NCI-H774 (cell line): ENCODE data around the gene ALDH16A1.

ENCODE experiments used
- DNase-seq: peaks from one replicate; lab custom pipeline; 2025; lab: John Stamatoyannopoulos, UW

Gene ALDH16A1

GRCh38 chr19:49488863-49489537 is 36.0 kb downstream of the ALDH16A1 start:
- DNase-seq: no peak

DNA sequence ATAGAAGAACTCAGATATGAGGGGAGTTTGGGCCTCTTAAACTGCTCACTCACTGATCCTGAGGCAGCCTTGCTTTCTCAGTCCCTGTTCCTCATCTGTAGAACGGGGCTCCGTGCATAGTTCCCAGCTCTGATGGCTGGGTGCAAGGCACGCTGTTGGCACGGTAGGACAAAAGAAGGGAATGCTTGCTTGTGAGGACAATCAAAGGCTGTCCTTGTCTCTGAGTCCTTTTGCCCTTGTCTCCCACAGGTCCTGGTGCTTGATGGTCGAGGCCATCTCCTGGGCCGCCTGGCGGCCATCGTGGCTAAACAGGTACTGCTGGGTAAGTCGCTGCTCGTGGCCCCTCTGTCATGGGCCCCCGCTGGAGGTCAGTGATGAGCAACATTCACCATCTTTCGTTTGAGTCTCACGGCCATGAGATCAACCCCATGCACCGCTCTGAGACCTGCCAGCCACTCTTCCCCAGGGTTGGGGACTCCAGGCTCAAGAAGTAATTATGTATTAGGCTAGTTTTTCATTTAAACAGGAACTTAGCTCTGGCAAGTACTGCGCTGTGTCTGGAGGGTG is 36.7 kb downstream of the ALDH16A1 start:
- no peak for DNase-seq

DNA sequence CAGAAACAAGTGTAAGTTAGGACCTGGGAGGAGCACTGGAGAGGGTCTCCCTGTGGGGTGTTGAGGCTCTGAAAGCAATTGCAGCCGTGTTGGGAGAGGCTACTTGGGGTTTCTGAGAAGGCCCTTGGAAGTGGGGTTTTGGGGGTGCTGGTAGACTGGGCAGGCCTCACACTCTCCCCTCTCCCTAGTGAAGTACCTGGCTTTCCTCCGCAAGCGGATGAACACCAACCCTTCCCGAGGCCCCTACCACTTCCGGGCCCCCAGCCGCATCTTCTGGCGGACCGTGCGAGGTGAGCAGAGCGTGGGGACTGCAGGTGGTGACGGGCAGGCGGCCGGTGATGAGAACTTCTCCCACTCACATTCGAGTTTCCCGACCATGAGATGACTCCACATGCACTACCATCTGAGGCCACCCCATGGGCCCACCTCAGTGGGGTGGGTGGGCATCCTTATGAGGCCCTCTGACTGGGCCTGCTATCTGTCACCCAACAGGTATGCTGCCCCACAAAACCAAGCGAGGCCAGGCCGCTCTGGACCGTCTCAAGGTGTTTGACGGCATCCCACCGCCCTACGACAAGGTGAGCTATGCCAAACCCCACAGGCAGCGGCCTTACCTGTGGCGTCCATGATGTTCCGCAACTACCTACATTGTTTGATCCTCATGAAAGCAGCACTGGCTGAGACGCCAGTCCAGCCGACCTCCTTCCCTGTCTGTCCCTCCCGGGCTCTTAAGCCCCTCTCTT is 37.4 kb downstream of the ALDH16A1 start:
- no peak for DNase-seq

DNA sequence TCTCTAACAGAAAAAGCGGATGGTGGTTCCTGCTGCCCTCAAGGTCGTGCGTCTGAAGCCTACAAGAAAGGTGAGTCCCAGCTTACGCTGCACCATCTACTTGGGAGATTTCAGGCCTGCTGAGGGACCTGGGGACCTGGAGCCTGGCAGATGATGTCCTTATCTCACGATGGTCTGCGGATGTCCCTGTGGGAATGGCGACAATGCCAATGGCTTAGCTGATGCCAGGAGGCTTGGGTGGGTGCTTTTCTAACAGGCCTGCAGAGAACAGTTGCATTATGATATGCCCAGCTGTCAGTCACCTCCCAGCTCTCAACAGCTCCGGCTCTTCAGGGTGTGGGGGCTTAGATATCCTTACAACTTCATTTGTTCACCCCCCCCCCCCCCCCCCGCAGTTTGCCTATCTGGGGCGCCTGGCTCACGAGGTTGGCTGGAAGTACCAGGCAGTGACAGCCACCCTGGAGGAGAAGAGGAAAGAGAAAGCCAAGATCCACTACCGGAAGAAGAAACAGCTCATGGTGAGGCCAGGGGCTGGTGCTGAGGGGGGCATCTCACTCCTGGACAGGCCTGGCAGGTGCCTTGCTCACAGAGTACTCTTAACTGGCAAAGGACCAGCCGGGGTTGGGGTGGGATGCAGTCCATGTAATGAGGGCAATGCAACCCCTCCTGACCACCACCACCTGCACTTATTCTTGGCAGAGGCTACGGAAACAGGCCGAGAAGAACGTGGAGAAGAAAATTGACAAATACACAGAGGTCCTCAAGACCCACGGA is 38.2 kb downstream of the ALDH16A1 start:
- no peak for DNase-seq

DNA sequence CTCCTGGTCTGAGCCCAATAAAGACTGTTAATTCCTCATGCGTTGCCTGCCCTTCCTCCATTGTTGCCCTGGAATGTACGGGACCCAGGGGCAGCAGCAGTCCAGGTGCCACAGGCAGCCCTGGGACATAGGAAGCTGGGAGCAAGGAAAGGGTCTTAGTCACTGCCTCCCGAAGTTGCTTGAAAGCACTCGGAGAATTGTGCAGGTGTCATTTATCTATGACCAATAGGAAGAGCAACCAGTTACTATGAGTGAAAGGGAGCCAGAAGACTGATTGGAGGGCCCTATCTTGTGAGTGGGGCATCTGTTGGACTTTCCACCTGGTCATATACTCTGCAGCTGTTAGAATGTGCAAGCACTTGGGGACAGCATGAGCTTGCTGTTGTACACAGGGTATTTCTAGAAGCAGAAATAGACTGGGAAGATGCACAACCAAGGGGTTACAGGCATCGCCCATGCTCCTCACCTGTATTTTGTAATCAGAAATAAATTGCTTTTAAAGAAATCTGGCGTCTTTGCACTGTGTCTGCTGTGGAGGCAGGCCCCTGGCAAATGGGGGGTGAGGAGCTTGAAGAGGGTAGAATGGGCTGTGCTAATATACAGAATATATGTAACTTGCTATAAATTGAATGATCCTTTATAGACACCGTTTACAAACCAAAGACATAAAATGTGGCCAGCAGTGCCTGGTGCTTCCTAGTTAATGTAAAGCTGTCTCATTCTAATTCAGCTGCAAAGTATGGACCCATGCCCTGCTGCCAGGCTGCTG is 39.0 kb downstream of the ALDH16A1 start:
- DNase-seq: no peak

- no peak for DNase-seq
These were observed 39.8 kb downstream of the ALDH16A1 start for GRCh38 chr19:49492573-49493405.

DNA sequence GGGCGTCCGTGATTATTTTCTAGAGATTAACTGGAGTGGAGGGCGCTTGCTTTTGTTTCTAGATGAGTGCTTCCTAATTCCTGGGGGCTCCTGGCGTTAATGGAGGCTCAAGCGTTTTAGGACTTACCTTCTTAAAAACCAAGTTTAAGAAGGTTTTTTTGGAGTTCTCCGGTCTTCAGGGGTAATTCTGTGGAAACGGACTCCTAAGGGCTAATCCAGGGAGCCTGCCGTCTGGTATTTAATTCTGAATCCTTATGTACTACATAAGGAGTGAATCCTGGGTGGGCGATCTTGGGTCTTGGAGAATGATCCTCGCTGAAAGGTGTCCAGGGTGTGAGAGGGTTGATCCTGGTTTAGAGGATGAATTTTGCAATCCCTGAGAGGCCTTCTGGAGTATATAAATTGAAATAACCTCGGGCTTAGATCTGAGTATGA is 43.6 kb downstream of the ALDH16A1 start:
- no peak for DNase-seq

DNA sequence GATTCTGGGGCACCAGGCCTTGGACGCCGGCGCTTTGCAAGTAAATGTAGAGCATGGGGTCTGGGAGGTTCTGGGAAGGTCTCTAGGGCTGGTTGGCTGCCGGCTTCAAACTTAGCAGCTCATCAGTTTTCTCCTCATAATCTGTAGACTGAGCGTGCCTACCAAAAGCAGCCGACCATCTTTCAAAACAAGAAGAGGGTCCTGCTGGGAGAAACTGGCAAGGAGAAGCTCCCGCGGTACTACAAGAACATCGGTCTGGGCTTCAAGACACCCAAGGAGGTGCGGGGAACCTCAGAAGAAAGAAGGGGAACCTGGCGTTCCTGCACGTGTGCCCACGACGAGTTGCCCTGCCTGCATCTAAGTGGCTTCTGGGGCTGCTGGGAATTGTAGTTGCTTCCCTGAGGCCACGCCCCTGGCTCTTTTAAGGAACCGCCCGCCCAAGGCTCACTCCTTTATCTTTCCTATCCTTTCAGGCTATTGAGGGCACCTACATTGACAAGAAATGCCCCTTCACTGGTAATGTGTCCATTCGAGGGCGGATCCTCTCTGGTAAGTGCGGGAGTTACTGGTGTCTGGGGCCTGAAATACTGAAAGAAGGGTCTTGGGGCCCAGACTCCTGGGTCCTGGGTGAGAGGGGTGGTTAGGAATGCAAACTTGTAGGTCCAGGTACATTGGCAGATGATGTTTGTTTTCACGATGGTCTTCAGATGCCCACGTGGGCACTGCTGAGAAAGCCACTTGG is 44.2 kb downstream of the ALDH16A1 start:
- DNase-seq: peak; percentile 10

DNA sequence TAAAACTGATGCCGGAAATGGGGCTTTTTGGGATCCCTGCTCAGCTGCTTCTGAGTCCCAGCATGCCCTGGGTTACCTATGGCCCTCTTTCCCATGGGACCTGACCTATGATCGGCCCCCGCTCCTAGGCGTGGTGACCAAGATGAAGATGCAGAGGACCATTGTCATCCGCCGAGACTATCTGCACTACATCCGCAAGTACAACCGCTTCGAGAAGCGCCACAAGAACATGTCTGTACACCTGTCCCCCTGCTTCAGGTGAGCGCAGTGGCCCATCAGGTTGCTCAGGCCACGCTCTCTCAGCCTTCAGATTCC is 44.7 kb downstream of the ALDH16A1 start:
- no peak for DNase-seq

DNA sequence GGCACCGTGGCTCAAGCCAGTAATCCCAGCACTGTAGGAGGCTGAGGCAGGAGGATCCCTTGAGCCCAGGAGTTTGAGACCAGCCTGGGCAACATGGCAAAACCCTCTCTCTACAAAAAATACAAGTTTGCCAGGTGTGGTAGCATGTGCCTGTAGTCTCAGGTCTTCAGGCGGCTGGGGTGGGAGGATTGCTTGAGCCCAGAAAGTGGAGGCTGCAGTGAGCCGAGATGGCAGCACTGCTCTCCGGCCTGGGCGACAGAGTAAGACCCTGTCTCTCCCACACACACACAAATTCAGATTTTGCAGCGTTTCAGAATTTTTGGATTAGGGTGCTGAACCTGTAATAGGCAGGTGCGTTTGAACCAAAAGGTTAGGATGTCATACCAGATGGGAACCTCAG is 45.5 kb downstream of the ALDH16A1 start:
- no peak for DNase-seq

DNA sequence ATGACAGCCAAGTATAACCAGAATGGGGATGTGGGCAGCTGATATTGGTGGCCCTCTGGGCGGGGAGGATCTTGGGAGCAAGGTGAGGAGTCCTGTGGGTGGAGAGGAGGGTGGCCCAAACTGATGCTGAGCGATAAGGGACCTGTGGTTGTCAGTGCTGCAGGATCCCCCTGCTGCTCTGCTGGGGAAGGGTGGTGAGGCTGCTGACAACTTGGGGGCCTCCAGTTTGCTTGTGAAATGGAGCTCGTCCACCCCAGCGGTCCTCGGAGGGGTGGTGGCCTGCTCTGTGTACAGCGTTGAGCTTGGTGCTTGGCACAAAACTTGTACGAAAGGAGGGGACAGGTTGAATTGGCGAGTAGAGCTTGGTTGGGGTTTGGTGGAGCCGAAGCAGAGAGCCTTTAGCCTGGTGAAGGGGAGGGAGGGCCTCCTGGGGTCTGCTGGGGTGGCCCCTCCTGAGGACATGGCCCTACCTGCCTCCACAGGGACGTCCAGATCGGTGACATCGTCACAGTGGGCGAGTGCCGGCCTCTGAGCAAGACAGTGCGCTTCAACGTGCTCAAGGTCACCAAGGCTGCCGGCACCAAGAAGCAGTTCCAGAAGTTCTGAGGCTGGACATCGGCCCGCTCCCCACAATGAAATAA is 46.1 kb downstream of the ALDH16A1 start:
- no peak for DNase-seq

DNA sequence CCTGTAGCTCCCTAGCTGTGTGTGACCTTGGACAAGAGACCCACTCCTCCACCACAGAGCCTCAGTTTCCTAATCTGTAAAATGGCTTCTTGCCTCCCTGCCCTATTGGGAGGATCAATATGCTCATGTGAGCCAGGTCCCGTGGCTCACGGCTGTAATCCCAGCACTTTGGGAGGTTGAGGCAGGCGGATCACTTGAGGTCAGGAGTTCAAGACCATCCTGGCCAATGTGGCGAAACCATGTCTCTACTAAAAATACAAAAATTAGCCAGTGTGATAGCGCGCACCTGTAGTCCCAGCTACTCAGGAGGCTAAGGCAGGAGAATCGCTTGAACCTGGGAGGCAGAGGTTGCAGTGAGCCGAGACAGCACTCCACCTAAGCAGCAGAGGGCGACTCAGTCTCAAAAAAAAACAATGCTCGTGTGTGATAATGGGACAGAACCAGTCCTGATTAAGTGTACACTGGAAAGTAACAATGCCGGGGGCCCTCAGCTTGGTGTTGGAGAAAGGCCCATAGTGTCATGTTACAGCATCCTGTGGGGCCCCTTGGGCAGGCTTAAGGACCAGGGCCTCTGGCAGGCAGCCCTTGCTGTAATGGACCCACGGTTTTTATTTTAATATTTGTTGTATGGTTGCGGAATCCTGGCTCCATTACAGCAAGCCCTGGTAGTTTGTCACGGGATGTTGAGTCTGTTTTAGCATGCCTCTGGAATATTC is 50.0 kb downstream of the ALDH16A1 start:
- peak; percentile 10 for DNase-seq

DNA sequence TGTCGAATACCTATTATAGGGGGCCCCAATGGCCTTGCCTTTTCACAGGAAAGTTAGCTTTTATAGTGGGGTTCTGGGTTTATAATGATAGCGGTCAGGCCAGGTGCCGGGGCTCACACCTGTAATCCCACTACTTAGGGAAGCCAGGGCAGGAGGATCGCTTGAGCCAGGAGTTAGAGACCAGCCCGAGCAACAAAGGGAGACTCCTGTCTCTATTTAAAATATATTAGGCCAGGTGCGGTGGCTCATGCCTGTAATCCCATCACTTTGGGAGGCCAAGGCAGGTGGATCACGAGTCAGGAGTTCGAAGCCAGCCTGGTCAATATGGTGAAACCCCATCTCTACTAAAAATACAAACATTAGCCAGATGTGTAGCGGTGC is 50.5 kb downstream of the ALDH16A1 start:
- DNase-seq: no peak

- DNase-seq: peak; percentile 42
These were observed 53.6 kb downstream of the ALDH16A1 start for GRCh38 chr19:49506575-49507105.

GRCh38 chr19:49507803-49508494 is 54.9 kb downstream of the ALDH16A1 start:
- DNase-seq: no peak

DNA sequence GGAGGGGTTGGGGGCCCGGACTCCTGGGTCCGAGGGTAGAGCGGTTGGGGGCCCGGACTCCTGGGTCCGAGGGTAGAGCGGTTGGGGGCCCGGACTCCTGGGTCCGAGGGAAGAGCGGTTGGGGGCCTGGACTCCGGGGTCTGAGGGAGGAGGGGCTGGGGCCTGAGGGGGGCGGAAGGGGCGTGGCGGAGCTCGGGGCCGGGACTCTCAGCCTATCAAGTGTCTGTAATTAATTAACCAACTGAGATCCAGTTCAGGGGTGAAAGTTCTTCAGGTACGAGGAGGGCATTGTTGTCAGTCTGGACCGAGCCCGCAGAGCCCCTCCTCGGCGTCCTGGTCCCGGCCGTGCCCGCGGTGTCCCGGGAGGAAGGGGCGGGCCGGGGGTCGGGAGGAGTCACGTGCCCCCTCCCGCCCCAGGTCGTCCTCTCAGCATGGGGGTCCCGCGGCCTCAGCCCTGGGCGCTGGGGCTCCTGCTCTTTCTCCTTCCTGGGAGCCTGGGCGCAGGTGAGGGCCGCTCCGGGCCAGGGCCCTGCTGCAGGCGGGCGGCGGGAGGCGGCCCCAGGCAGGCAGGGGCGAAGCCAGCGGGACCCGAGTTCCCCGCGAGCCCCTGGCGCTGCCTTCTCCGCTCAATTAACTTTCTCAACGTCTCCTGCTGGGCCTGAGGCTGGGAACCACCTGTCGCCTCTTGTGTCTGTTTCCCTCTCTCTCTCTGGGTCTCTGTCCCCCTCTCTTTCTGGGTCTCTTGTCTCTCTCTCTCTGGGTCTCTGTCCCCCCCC is 60.1 kb downstream of the ALDH16A1 start:
- peak; percentile 7 for DNase-seq

DNA sequence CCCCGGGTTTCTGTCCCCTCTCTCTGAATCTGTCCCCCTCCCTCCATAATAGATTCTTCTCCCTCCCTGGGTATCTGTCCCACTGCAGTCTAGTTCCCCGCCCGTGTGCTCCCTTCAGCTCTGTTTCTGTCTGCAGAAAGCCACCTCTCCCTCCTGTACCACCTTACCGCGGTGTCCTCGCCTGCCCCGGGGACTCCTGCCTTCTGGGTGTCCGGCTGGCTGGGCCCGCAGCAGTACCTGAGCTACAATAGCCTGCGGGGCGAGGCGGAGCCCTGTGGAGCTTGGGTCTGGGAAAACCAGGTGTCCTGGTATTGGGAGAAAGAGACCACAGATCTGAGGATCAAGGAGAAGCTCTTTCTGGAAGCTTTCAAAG is 60.7 kb downstream of the ALDH16A1 start:
- DNase-seq: no peak

DNA sequence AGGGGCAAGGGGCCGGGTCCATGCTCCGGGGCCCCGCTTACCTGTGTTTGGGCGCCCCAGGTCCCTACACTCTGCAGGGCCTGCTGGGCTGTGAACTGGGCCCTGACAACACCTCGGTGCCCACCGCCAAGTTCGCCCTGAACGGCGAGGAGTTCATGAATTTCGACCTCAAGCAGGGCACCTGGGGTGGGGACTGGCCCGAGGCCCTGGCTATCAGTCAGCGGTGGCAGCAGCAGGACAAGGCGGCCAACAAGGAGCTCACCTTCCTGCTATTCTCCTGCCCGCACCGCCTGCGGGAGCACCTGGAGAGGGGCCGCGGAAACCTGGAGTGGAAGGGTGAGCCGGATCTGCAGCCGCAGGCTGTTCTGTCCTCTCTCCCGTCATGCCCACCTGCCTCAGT is 61.1 kb downstream of the ALDH16A1 start:
- no peak for DNase-seq
